Colonic mucosa (tissue), 4 donors: ENCODE results near the gene B9D1. TPM values are rescaled to one million over a fixed set of nuclear protein-coding genes. Genes with fewer than 3 reads are reported as not detected.

Experiments
- DNase-seq: peaks from one replicate; pipeline ENCODE4 v3.0.0-alpha.2; 2020
- H3K27ac ChIP-seq: fragments of 200-600 bp; one replicate; pipeline ENCODE4 v1.8.0; 2021
- H3K27me3 ChIP-seq: fragments of 200-600 bp; one replicate; pipeline ENCODE4 v1.8.0; 2021
- H3K36me3 ChIP-seq: fragments of 200-600 bp; one replicate; pipeline ENCODE4 v1.8.0; 2021
- H3K4me1 ChIP-seq: fragments of 200-600 bp; one replicate; pipeline ENCODE4 v1.8.0; 2021; ENCODE audit warnings: mild to moderate bottlenecking
- H3K4me3 ChIP-seq: fragments of 200-600 bp; one replicate; pipeline ENCODE4 v1.8.0; 2021
- H3K9ac ChIP-seq, 2 donors: one replicate each; pipeline ENCODE4 v1.7.0; 2013; ENCODE audit warnings: control low read depth in 2 of 2, low read depth in 2 of 2, low read length in 2 of 2
- H3K9me3 ChIP-seq: fragments of 200-600 bp; one replicate; pipeline ENCODE4 v1.8.0; 2021
- intact Hi-C: fragments of 100-400 bp; cut with DNase I; formaldehyde crosslinking; loops from one replicate; pipeline ENCODE4 v1.14.1; 2022
- total RNA-seq, 2 donors: library from RNA; stranded (reverse); fragmentation: NEBNext Ultra II Directional in 1 of 2; extraction: Animal tissue kit (Norgen Biotek cat#: 25700) in 1 of 2; gene quantifications; one replicate each; pipeline ENCODE4 v1.2.1, GENCODE V29; 2021
- TF ChIP-seq, protein P1 (sequence below): fragments of 200-600 bp; IDR thresholded peaks from one replicate; pipeline ENCODE4 v1.8.0; 2022; ENCODE audit warnings: antibody characterized with exemption, mild to moderate bottlenecking
- donor health status: healthy.
- donor health status: DM: no; HTN: no; CAD: no.
- donor health status: DM: no; HTN: no; CAD: no.

B9D1 gene
- total RNA-seq, 2 donors from 2014 or later: 5.6 to 11.9 TPM

DNA sequence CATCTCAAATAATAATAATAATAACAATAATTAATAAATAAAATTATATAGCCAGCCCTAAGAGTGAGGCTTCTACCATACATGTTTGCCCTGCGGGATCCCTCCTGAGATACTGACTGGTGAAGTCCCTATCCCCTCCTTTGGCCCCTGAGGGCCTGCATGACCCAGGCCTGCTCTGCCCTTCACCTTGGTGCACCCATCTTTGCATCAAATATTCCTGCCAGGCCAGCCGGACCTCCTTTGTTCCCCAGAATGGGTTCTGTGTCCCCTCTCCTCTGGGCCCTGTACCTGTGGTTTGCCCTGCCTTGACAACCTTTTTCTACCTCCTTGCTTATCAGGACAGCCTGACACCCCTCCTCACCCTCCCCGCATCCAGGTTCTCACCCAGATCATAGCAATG, 46.5 kb upstream of the B9D1 start:
- H3K4me3 ChIP-seq: no peak overlapping the region
- no peaks in the 10 kb centered on the region for H3K27me3 ChIP-seq
- no peak overlapping the region for H3K27ac ChIP-seq
- no peaks in the 10 kb centered on the region for H3K4me1 ChIP-seq
- no peak for DNase-seq
- H3K9me3 ChIP-seq: no peaks in the 10 kb centered on the region
- no peaks in the 10 kb centered on the region for H3K36me3 ChIP-seq
- H3K9ac ChIP-seq: no peak overlapping the region
- TF ChIP-seq, protein P1, sequence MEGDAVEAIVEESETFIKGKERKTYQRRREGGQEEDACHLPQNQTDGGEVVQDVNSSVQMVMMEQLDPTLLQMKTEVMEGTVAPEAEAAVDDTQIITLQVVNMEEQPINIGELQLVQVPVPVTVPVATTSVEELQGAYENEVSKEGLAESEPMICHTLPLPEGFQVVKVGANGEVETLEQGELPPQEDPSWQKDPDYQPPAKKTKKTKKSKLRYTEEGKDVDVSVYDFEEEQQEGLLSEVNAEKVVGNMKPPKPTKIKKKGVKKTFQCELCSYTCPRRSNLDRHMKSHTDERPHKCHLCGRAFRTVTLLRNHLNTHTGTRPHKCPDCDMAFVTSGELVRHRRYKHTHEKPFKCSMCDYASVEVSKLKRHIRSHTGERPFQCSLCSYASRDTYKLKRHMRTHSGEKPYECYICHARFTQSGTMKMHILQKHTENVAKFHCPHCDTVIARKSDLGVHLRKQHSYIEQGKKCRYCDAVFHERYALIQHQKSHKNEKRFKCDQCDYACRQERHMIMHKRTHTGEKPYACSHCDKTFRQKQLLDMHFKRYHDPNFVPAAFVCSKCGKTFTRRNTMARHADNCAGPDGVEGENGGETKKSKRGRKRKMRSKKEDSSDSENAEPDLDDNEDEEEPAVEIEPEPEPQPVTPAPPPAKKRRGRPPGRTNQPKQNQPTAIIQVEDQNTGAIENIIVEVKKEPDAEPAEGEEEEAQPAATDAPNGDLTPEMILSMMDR: no peak
- intact Hi-C loops: no loop called here

DNA sequence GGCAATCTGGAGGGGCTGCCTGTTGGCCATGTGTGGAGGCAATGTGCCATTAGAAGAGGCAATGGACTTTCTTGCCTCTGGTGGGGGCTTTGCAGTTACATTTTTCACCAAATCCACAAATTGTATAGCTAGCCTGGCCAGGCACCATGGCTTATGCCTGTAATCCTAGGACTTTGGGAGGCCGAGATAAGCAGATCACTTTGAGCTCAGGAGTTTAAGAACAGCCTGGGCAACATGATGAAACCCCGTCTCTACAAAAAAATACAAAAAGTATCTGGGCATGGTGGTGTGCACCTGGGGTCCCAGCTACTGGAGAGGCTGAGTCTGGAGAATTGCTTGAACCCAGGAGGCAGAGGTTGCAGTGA, 45.8 kb upstream of the B9D1 start:
- Histone ChIP-seq H3K9ac (no peak overlapping the region), H3K27me3 (no peaks in the 10 kb centered on the region), H3K4me1 (no peaks in the 10 kb centered on the region), H3K9me3 (no peaks in the 10 kb centered on the region), H3K27ac (no peak overlapping the region), H3K36me3 (no peaks in the 10 kb centered on the region), H3K4me3 (no peak overlapping the region)
- DNase-seq: no peak
- intact Hi-C loops: no loop called here
- TF ChIP-seq, protein P1: no peak

DNA sequence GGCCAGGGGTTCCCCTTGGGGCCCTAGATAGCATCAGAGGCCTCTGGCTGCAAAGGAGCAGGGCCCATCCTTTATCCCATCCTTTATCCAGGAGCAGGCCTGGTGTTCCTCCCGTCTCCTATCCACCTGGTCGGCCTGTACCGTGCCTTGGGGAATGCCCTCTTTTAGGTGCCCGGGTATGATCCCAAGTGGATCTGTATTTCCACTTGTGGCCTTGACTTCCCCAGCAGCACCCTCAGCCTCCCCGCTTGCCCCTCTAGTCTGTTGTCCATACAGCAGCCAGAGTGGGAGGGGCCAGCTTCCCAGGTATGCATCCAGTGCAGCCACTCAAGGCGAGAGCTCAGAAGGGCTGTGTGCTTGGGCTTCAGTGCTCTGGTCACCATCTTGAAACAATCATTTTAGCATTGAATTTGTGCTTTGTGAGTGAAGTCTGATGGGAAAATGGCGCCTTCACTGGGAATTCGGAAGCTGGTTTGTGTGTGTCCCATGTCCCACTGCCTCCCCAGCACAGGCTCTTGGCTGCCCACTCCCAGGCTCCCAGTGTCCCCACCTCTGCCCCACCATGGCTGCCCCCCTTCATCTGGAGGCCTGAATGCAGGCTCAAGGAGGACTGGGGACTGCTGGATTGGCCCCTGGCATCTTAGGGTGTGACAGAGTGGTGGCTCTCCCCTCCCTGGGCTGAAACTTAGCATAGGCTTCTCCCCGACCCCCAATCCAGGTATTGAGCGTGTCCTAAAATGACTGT, 45.2 kb upstream of the B9D1 start:
- no peaks in the 10 kb centered on the region for H3K9me3 ChIP-seq
- no peak overlapping the region for H3K9ac ChIP-seq
- no peak for DNase-seq
- no peaks in the 10 kb centered on the region for H3K4me1 ChIP-seq
- H3K4me3 ChIP-seq: no peak overlapping the region
- no peak overlapping the region for H3K27ac ChIP-seq
- no peaks in the 10 kb centered on the region for H3K27me3 ChIP-seq
- intact Hi-C loops: no loop called here
- H3K36me3 ChIP-seq: no peaks in the 10 kb centered on the region
- TF ChIP-seq, protein P1: no peak

DNA sequence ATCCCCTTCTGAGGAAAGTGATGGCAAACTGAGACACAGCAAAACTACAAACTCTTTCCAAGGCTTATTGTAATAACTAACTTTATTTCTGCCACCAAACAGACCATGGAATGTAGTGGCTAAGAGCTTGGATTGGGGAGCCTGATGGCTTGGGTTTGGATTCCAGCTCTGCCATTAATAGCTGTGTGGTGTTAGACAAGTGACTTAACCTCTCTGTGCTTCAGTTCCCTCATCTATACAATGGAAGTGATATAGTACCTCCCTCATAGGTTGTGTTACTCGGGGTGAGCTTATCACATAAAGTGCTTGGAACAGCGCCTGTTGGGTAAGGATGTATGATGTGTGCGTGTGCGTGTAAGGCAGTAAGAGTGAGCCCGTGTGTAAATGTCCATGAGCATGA, 42.6 kb upstream of the B9D1 start:
- TF ChIP-seq, protein P1: no peak
- Histone ChIP-seq H3K27me3 (no peaks in the 10 kb centered on the region), H3K9ac (no peak overlapping the region), H3K4me3 (no peak overlapping the region), H3K36me3 (no peaks in the 10 kb centered on the region), H3K9me3 (no peaks in the 10 kb centered on the region), H3K4me1 (peaks cover 12% of the 10 kb centered on the region), H3K27ac (no peak overlapping the region)
- DNase-seq: no peak
- intact Hi-C loops: no loop called here

DNA sequence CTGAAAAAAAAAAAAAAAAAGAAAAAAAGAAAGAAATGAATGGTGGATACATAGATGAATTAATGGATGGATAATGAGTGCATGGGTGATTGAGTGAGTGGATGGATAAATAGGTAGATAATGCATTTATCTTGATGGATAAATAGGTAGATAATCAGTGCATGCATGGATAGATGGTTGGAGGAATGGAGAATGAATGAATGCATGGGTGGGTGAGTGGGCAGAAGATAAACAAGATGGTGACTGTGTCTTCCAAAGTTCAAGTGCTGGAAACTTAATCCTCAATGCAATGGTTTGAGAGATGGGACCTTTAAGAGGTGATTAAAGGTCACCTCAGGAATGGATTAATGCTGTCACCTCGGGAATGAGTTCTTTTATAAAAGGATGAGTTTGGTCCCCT, 41.7 kb upstream of the B9D1 start:
- Histone ChIP-seq H3K36me3 (no peaks in the 10 kb centered on the region), H3K9ac (no peak overlapping the region)

More for the DNA sequence above, 41.7 kb upstream of the B9D1 start:
- H3K9me3 ChIP-seq: no peaks in the 10 kb centered on the region
- no peak overlapping the region for H3K4me3 ChIP-seq
- no peak for DNase-seq
- no peaks in the 10 kb centered on the region for H3K27me3 ChIP-seq
- intact Hi-C loops: no loop called here
- H3K4me1 ChIP-seq: peaks cover 12% of the 10 kb centered on the region
- no peak overlapping the region for H3K27ac ChIP-seq
- TF ChIP-seq, protein P1: no peak
